ENCODE data around the gene STAG1. TPM values are rescaled to one million over a fixed set of nuclear protein-coding genes. Genes with fewer than 3 reads are reported as not detected.

Gene STAG1
- total and polyA plus RNA-seq, 2 of the 13 experiments (the other 11 are each of a cell fraction or from before 2014, with no cell fraction given) = 6.2 to 25.9 TPM

GRCh38 chr3:136503056-136503455, 249.1 kb downstream of the STAG1 start (continued):
- no peak for TF ChIP-seq THAP9 (CRISPR knock-in tag; IDR thresholded peaks at IDR 0.05; ENCODE audit: borderline replicate concordance)
- peak; percentile 10; the same call in 1 of the 2 replicates for TF ChIP-seq BCL6 (CRISPR knock-in tag; IDR thresholded peaks at IDR 0.05)
- no peak for TF ChIP-seq TFE3 (CRISPR knock-in tag; IDR thresholded peaks at IDR 0.05)
- no peak for TF ChIP-seq ZNF768 (CRISPR knock-in tag; IDR thresholded peaks at IDR 0.05)
- TF ChIP-seq, protein P1, sequence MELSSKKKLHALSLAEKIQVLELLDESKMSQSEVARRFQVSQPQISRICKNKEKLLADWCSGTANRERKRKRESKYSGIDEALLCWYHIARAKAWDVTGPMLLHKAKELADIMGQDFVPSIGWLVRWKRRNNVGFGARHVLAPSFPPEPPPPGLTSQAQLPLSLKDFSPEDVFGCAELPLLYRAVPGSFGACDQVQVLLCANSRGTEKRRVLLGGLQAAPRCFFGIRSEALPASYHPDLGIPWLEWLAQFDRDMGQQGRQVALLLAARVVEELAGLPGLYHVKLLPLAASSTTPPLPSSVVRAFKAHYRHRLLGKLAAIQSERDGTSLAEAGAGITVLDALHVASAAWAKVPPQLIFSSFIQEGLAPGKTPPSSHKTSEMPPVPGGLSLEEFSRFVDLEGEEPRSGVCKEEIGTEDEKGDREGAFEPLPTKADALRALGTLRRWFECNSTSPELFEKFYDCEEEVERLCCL (CRISPR knock-in tag; IDR thresholded peaks at IDR 0.05; ENCODE audit: borderline replicate concordance) = no peak
- TF ChIP-seq ZNF629 (CRISPR knock-in tag; conservative IDR thresholded peaks at IDR 0.05) = no peak
- no peak for TF ChIP-seq ZNF615 (CRISPR knock-in tag; IDR thresholded peaks at IDR 0.05; ENCODE audit: borderline replicate concordance)
- TF ChIP-seq PHF8 (CRISPR knock-in tag; IDR thresholded peaks at IDR 0.05) = no peak
- TF ChIP-seq, protein P2, sequence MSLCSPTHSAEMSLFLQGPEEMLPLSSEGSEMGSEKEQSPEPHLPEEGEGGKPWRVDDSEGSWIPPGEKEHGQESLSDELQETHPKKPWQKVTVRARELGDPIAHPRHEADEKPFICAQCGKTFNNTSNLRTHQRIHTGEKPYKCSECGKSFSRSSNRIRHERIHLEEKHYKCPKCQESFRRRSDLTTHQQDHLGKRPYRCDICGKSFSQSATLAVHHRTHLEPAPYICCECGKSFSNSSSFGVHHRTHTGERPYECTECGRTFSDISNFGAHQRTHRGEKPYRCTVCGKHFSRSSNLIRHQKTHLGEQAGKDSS (CRISPR knock-in tag; IDR thresholded peaks at IDR 0.05; ENCODE audit: borderline replicate concordance, low read depth) = no peak
- no peak for TF ChIP-seq LRRFIP1 (CRISPR knock-in tag; conservative IDR thresholded peaks at IDR 0.05)
- TF ChIP-seq PAX8 (CRISPR knock-in tag; IDR thresholded peaks at IDR 0.05; ENCODE audit: borderline replicate concordance) = no peak
- no peak for TF ChIP-seq ZZZ3 (CRISPR knock-in tag; IDR thresholded peaks at IDR 0.05; ENCODE audit: borderline replicate concordance)
- no peak for TF ChIP-seq NBN (conservative IDR thresholded peaks at IDR 0.05)
- TF ChIP-seq ZNF281 (CRISPR knock-in tag; IDR thresholded peaks at IDR 0.05; ENCODE audit: borderline replicate concordance) = no peak
- no peak for TF ChIP-seq ZSCAN20 (CRISPR knock-in tag; IDR thresholded peaks at IDR 0.05; ENCODE audit: borderline replicate concordance)
- TF ChIP-seq CHCHD3 (CRISPR knock-in tag; IDR thresholded peaks at IDR 0.05) = no peak
- no peak for TF ChIP-seq ZNF282 (IDR thresholded peaks at IDR 0.05; ENCODE audit: partially characterized antibody)
- TF ChIP-seq NKX3-1 (CRISPR knock-in tag; IDR thresholded peaks at IDR 0.05) = no peak
- no peak for TF ChIP-seq TSC22D2 (CRISPR knock-in tag; IDR thresholded peaks at IDR 0.05; ENCODE audit: borderline replicate concordance)

All from HepG2 (cell line).